Body of pancreas (tissue), 4 donors: ENCODE data around the gene USF3.

Source experiments
- POLR2A ChIP-seq, 3 donors: fragments of 450-650 bp; IDR thresholded peaks; one replicate each; pipeline ENCODE4 v1.6.1; 2016; ENCODE audit warnings: antibody characterized with exemption in 3 of 3, mild to moderate bottlenecking in 2 of 3
- TF ChIP-seq, protein P1 (sequence below), 7 experiments: fragments of 450-650 bp in 4 of 7; fragments of 200-600 bp in 3 of 7; sonication (generic) in 3 of 7; IDR thresholded peaks; one replicate each; pipeline ENCODE4 v1.5.1; 2016 to 2019; ENCODE audit warnings: antibody characterized with exemption in 7 of 7

DNA sequence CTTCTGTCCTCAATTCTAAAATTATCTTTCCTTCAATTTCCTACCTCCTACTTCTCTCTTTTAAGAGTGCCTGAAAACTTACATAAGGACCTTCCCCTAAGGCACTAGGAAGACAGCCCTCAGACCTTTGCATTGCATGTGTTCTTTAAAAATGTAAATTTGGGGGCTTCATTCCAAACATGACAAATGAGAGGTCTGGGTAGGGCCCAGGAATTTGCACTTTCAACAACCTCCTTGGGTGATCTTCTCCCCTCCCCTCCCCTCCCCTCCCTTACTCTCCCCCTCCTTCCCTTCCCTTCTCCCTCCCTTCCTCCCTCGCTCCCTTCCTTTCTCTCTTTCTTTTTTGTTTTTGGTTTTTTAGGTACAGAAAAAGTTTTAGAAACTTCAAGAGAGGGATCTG lies 18.7 kb downstream of the USF3 start:
- no peak for TF ChIP-seq POLR2A (IDR thresholded peaks at IDR 0.05)
- TF ChIP-seq, protein P1, sequence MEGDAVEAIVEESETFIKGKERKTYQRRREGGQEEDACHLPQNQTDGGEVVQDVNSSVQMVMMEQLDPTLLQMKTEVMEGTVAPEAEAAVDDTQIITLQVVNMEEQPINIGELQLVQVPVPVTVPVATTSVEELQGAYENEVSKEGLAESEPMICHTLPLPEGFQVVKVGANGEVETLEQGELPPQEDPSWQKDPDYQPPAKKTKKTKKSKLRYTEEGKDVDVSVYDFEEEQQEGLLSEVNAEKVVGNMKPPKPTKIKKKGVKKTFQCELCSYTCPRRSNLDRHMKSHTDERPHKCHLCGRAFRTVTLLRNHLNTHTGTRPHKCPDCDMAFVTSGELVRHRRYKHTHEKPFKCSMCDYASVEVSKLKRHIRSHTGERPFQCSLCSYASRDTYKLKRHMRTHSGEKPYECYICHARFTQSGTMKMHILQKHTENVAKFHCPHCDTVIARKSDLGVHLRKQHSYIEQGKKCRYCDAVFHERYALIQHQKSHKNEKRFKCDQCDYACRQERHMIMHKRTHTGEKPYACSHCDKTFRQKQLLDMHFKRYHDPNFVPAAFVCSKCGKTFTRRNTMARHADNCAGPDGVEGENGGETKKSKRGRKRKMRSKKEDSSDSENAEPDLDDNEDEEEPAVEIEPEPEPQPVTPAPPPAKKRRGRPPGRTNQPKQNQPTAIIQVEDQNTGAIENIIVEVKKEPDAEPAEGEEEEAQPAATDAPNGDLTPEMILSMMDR (IDR thresholded peaks at IDR 0.05), result no peak
